Trophoblast cell (in vitro differentiated cells and primary cell): ENCODE measurements around the gene CRYAA.
"Not testable (repeated sequence)": the region's sequence is repeated elsewhere in the genome, so short reads cannot be mapped to it uniquely, and the experiment has no call there.

ENCODE experiments used
- DNase-seq, 2 donors: peaks; one replicate each; pipeline ENCODE4 v3.0.0-alpha.2; 2016
- H2AFZ ChIP-seq: 2 replicates; pipeline ENCODE4 v1.6.1; 2013; ENCODE audit warnings: low read length, moderate library complexity, mild to moderate bottlenecking; ENCODE audit not compliant: insufficient read depth, poor library complexity
- H2AK5ac ChIP-seq: 2 replicates; pipeline ENCODE4 v1.6.1; 2013; ENCODE audit warnings: mild to moderate bottlenecking, low read length
- H2BK120ac ChIP-seq: 2 replicates; pipeline ENCODE4 v1.6.1; 2013; ENCODE audit warnings: low read length, mild to moderate bottlenecking, moderate library complexity; ENCODE audit not compliant: insufficient read depth, poor library complexity
- H2BK12ac ChIP-seq: 2 replicates; pipeline ENCODE4 v1.6.1; 2013; ENCODE audit warnings: mild to moderate bottlenecking, low read length, moderate library complexity
- H2BK5ac ChIP-seq: 2 replicates; pipeline ENCODE4 v1.6.1; 2013; ENCODE audit warnings: low read length, low read depth, moderate library complexity, mild to moderate bottlenecking; ENCODE audit not compliant: poor library complexity
- H3K14ac ChIP-seq: 2 replicates; pipeline ENCODE4 v1.6.1; 2013; ENCODE audit warnings: mild to moderate bottlenecking, low read length
- H3K18ac ChIP-seq: 2 replicates; pipeline ENCODE4 v1.6.1; 2013; ENCODE audit warnings: mild to moderate bottlenecking, low read length
- H3K23ac ChIP-seq: 2 replicates; pipeline ENCODE4 v1.6.1; 2013; ENCODE audit warnings: low read length
- H3K27ac ChIP-seq: 2 replicates; pipeline ENCODE4 v1.5.1; 2013; ENCODE audit warnings: low read depth, mild to moderate bottlenecking, inconsistent platforms, low read length, moderate library complexity
- H3K27me3 ChIP-seq: 2 replicates; pipeline ENCODE4 v1.6.1; 2013; ENCODE audit warnings: inconsistent platforms, mild to moderate bottlenecking, low read length, moderate library complexity; ENCODE audit not compliant: insufficient read depth
- H3K36me3 ChIP-seq, 2 experiments: 1 replicate in 1 of 2; 2 replicates in 1 of 2; pipeline ENCODE4 v1.6.1; 2013; ENCODE audit warnings: low read length in 2 of 2, mild to moderate bottlenecking in 2 of 2, moderate library complexity in 1 of 2; ENCODE audit not compliant: insufficient read depth in 2 of 2, control insufficient read depth in 1 of 2
- H3K4ac ChIP-seq: 2 replicates; pipeline ENCODE4 v1.6.1; 2013; ENCODE audit warnings: low read depth, mild to moderate bottlenecking, low read length, moderate library complexity
- H3K4me1 ChIP-seq, 2 experiments: 1 replicate in 1 of 2; 2 replicates in 1 of 2; pipeline ENCODE4 v1.6.1; 2013; ENCODE audit warnings: low read length in 2 of 2, mild to moderate bottlenecking in 2 of 2, moderate library complexity in 1 of 2; ENCODE audit not compliant: insufficient read depth in 2 of 2, control insufficient read depth in 1 of 2
- H3K4me2 ChIP-seq: 2 replicates; pipeline ENCODE4 v1.6.1; 2013; ENCODE audit warnings: inconsistent platforms, mild to moderate bottlenecking, low read length, moderate library complexity
- H3K4me3 ChIP-seq: 2 replicates; pipeline ENCODE4 v1.5.1; 2013; ENCODE audit warnings: mild to moderate bottlenecking, low read depth, low read length, inconsistent platforms
- H3K79me1 ChIP-seq: one replicate; pipeline ENCODE4 v1.6.1; 2013; ENCODE audit warnings: low read length
- H3K79me2 ChIP-seq: 2 replicates; pipeline ENCODE4 v1.6.1; 2013; ENCODE audit warnings: low read length, mild to moderate bottlenecking; ENCODE audit not compliant: control insufficient read depth, insufficient read depth, poor library complexity
- H3K9ac ChIP-seq: 2 replicates; pipeline ENCODE4 v1.6.1; 2013; ENCODE audit warnings: mild to moderate bottlenecking, low read length
- H3K9me3 ChIP-seq: 2 replicates; pipeline ENCODE4 v1.6.1; 2013; ENCODE audit warnings: low read depth, mild to moderate bottlenecking, control low read depth, inconsistent platforms, low read length; ENCODE audit not compliant: insufficient read depth
- H4K12ac ChIP-seq: 2 replicates; pipeline ENCODE4 v1.6.1; 2013; ENCODE audit warnings: low read depth, mild to moderate bottlenecking, low read length, moderate library complexity
- H4K8ac ChIP-seq: 2 replicates; pipeline ENCODE4 v1.6.1; 2013; ENCODE audit warnings: low read depth, mild to moderate bottlenecking, low read length, moderate library complexity
- H4K91ac ChIP-seq: one replicate; pipeline ENCODE4 v1.6.1; 2013; ENCODE audit warnings: low read depth, mild to moderate bottlenecking, low read length, moderate library complexity
- WGBS: extraction: QIAGEN DNeasy Blood & Tissue Kit; methylation state at CpG from one replicate; pipeline ENCODE4 v1.1.7; 2013; ENCODE audit warnings: missing lambda C conversion rate; ENCODE audit not compliant: insufficient read length, insufficient coverage; ENCODE audit errors: extremely low coverage; 5-methylcytosine and 5-hydroxymethylcytosine counted together

CRYAA gene

GRCh38 chr21:43172812-43173211, 4.0 kb downstream of the CRYAA start:
- H3K18ac ChIP-seq, H2BK12ac ChIP-seq, H4K91ac ChIP-seq, H4K8ac ChIP-seq, H2BK120ac ChIP-seq, DNase-seq, H3K9me3 ChIP-seq, H3K9ac ChIP-seq, H2BK5ac ChIP-seq, H3K4me3 ChIP-seq, H3K79me1 ChIP-seq, H3K4ac ChIP-seq, H3K27ac ChIP-seq, H2AK5ac ChIP-seq, H2AFZ ChIP-seq, H3K27me3 ChIP-seq, H3K4me2 ChIP-seq, H3K79me2 ChIP-seq, H3K4me1 ChIP-seq, H3K36me3 ChIP-seq, H3K14ac ChIP-seq, H3K23ac ChIP-seq, H4K12ac ChIP-seq: not testable (repeated sequence)
- WGBS, result no CpG with 5 or more reads among the region's 29 CpGs

- H3K4me2 ChIP-seq, H3K9ac ChIP-seq, H2AFZ ChIP-seq, H3K79me1 ChIP-seq, H3K36me3 ChIP-seq, H3K27ac ChIP-seq, H2BK5ac ChIP-seq, H3K14ac ChIP-seq, H3K4me1 ChIP-seq, H3K79me2 ChIP-seq, H2AK5ac ChIP-seq, H3K23ac ChIP-seq, H2BK12ac ChIP-seq, H3K27me3 ChIP-seq, H3K18ac ChIP-seq, H4K8ac ChIP-seq, H4K12ac ChIP-seq, H3K9me3 ChIP-seq, H3K4ac ChIP-seq, DNase-seq, H3K4me3 ChIP-seq, H2BK120ac ChIP-seq, H4K91ac ChIP-seq: not testable (repeated sequence)
- WGBS, result no CpG with 5 or more reads among the region's 18 CpGs
Measured at GRCh38 chr21:43173438-43173837, 4.6 kb downstream of the CRYAA start.

- not testable (repeated sequence) for DNase-seq, H2BK12ac ChIP-seq, H3K14ac ChIP-seq, H4K91ac ChIP-seq, H2BK5ac ChIP-seq, H3K79me2 ChIP-seq, H2AFZ ChIP-seq, H3K4ac ChIP-seq, H3K27me3 ChIP-seq, H3K18ac ChIP-seq, H3K9ac ChIP-seq, H2AK5ac ChIP-seq, H3K9me3 ChIP-seq, H3K79me1 ChIP-seq, H3K4me2 ChIP-seq, H4K8ac ChIP-seq, H3K4me1 ChIP-seq, H3K27ac ChIP-seq, H3K36me3 ChIP-seq, H4K12ac ChIP-seq, H3K4me3 ChIP-seq, H3K23ac ChIP-seq, H2BK120ac ChIP-seq
- no CpG with 5 or more reads among the region's 12 CpGs for WGBS
Measured at GRCh38 chr21:43173930-43174329, 5.1 kb downstream of the CRYAA start.

- H3K36me3 ChIP-seq, H4K91ac ChIP-seq, H3K18ac ChIP-seq, H2AFZ ChIP-seq, H4K12ac ChIP-seq, H3K79me2 ChIP-seq, H2BK120ac ChIP-seq, H3K14ac ChIP-seq, H3K4ac ChIP-seq, H3K9ac ChIP-seq, H3K4me3 ChIP-seq, H3K4me2 ChIP-seq, H3K23ac ChIP-seq, H3K9me3 ChIP-seq, H2BK5ac ChIP-seq, H3K27me3 ChIP-seq, H3K4me1 ChIP-seq, H2AK5ac ChIP-seq, H4K8ac ChIP-seq, H3K79me1 ChIP-seq, H2BK12ac ChIP-seq, H3K27ac ChIP-seq, DNase-seq: not testable (repeated sequence)
- no CpG with 5 or more reads among the region's 4 CpGs for WGBS
Measured at GRCh38 chr21:43174998-43175397, 6.2 kb downstream of the CRYAA start.
